Suprapubic skin (tissue), 4 donors: ENCODE measurements around the gene COPS2. TPM values are rescaled to one million over a fixed set of nuclear protein-coding genes. Genes with fewer than 3 reads are reported as not detected.
"Not testable (repeated sequence)": the region's sequence is repeated elsewhere in the genome, so short reads cannot be mapped to it uniquely, and the experiment has no call there.

Experiments used
- DNase-seq, 2 donors: peaks; one replicate each; pipeline ENCODE4 v3.0.0-alpha.2; 2019; ENCODE audit warnings: low spot score in 2 of 2
- H3K27ac ChIP-seq: fragments of 200-600 bp; sonication (generic); one replicate; pipeline ENCODE4 v1.5.1; 2019
- H3K27me3 ChIP-seq: fragments of 200-600 bp; sonication (generic); one replicate; pipeline ENCODE4 v1.5.1; 2019
- H3K36me3 ChIP-seq: fragments of 200-600 bp; sonication (generic); one replicate; pipeline ENCODE4 v1.5.1; 2019
- H3K4me1 ChIP-seq: fragments of 200-600 bp; sonication (generic); one replicate; pipeline ENCODE4 v1.5.1; 2019
- H3K4me3 ChIP-seq: fragments of 200-600 bp; sonication (generic); one replicate; pipeline ENCODE4 v1.5.1; 2019; ENCODE audit warnings: mild to moderate bottlenecking
- H3K9me3 ChIP-seq: fragments of 200-600 bp; sonication (generic); one replicate; pipeline ENCODE4 v1.5.1; 2019
- CTCF ChIP-seq, 2 donors: fragments of 200-600 bp in 1 of 2; fragments of 450-650 bp in 1 of 2; sonication (generic) in 1 of 2; IDR thresholded peaks; one replicate each; pipeline ENCODE4 v1.5.1; 2016 to 2019; ENCODE audit warnings: antibody characterized with exemption in 2 of 2, mild to moderate bottlenecking in 1 of 2, moderate library complexity in 1 of 2
- EP300 ChIP-seq: sonication (generic); formaldehyde crosslinking; IDR thresholded peaks from one replicate; pipeline ENCODE4 v1.6.1; 2017; ENCODE audit warnings: antibody characterized with exemption
- POLR2A ChIP-seq, 2 donors: fragments of 450-650 bp; IDR thresholded peaks; one replicate each; pipeline ENCODE4 v1.6.1; 2017; ENCODE audit warnings: antibody characterized with exemption in 2 of 2, mild to moderate bottlenecking in 2 of 2, moderate library complexity in 2 of 2
- POLR2AphosphoS5 ChIP-seq, 3 donors: sonication (generic); formaldehyde crosslinking; IDR thresholded peaks; one replicate each; pipeline ENCODE4 v1.6.1; 2017; ENCODE audit warnings: antibody characterized with exemption in 3 of 3
- WGBS: methylation state at CpG from one replicate; pipeline ENCODE4 v1.1.5; 2018; 5-methylcytosine and 5-hydroxymethylcytosine counted together
- total RNA-seq, 4 donors: library from RNA; depleted of rRNA; stranded (reverse); fragments of >200 nt; gene quantifications; one replicate each; pipeline ENCODE4 v1.1.0, GENCODE V29; 2016

The COPS2 gene
- total RNA-seq, 4 donors from 2014 or later: 39.6 to 55.1 (median 47.7) TPM

DNA sequence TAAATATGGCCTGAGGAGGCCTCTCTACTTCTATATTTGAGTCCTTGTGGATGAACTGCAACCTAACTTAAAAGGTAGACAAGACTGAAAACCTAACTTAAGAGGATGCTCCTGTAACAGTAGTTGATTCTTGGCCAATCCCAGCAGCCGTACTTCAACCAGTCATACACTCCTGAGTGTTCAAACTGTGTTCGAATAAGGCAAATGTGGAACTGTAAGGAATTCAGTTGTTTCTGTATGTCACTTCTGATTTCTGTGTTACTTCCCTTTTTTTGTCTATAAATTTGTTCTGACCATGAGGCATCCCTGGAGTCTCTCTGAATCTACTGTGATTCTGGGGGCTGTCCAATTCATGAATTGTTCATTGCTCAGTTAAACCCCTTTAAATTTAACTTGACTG lies 35.2 kb upstream of the COPS2 start:
- H3K9me3 ChIP-seq: no peaks in the 10 kb centered on the region
- H3K4me3 ChIP-seq: no peak overlapping the region
- H3K27me3 ChIP-seq: no peaks in the 10 kb centered on the region
- H3K27ac ChIP-seq: no peak overlapping the region
- no peak for DNase-seq
- WGBS: 84% methylated on average over 2 of the region's 2 CpGs
- no peak for TF ChIP-seq CTCF (IDR thresholded peaks at IDR 0.05)
- TF ChIP-seq POLR2A (IDR thresholded peaks at IDR 0.05): no peak
- TF ChIP-seq EP300: no peak
- no peak for TF ChIP-seq POLR2AphosphoS5 (IDR thresholded peaks at IDR 0.05)
- no peaks in the 10 kb centered on the region for H3K36me3 ChIP-seq
- H3K4me1 ChIP-seq: no peaks in the 10 kb centered on the region

DNA sequence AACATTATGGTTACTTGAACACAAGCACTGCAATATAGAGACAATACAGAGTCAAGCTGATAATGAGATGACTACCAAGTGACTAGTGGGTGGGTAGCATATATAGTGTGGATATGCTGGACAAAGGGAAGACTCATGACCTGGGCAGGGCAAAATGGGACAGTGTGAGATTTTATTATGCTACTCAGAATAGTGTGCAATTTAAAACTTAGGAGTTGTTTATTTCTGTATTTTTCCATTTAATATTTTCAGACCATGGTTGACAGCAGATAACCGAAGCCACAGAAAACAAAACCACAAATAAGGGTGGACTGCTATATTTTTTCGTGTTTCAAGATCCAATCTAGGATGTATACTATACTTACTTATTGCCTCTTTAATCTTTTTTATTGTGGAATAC lies 34.2 kb upstream of the COPS2 start:
- Histone ChIP-seq H3K4me3 (no peak overlapping the region), H3K27me3 (no peaks in the 10 kb centered on the region), H3K9me3 (no peaks in the 10 kb centered on the region), H3K27ac (no peak overlapping the region), H3K36me3 (no peaks in the 10 kb centered on the region), H3K4me1 (no peaks in the 10 kb centered on the region)
- TF ChIP-seq POLR2A (IDR thresholded peaks at IDR 0.05) (no peak), EP300 (no peak), CTCF (IDR thresholded peaks at IDR 0.05) (no peak), POLR2AphosphoS5 (IDR thresholded peaks at IDR 0.05) (no peak)
- no peak for DNase-seq
- 88% methylated on average over 2 of the region's 2 CpGs for WGBS

GRCh38 chr15:49188933-49189332 lies 33.5 kb upstream of the COPS2 start:
- H3K4me3 ChIP-seq: no peak overlapping the region
- H3K36me3 ChIP-seq: no peaks in the 10 kb centered on the region
- WGBS: 100% methylated on average over 2 of the region's 2 CpGs
- H3K9me3 ChIP-seq: no peaks in the 10 kb centered on the region
- no peak for TF ChIP-seq EP300
- TF ChIP-seq POLR2A (IDR thresholded peaks at IDR 0.05): no peak
- no peak for TF ChIP-seq POLR2AphosphoS5 (IDR thresholded peaks at IDR 0.05)
- TF ChIP-seq CTCF (IDR thresholded peaks at IDR 0.05): no peak
- H3K4me1 ChIP-seq: no peaks in the 10 kb centered on the region
- H3K27ac ChIP-seq: no peak overlapping the region
- no peak for DNase-seq
- no peaks in the 10 kb centered on the region for H3K27me3 ChIP-seq

GRCh38 chr15:49187549-49188245 lies 32.3 kb upstream of the COPS2 start:
- Histone ChIP-seq H3K27ac (no peak overlapping the region), H3K4me1 (no peaks in the 10 kb centered on the region), H3K27me3 (no peaks in the 10 kb centered on the region), H3K36me3 (no peaks in the 10 kb centered on the region), H3K4me3 (no peak overlapping the region), H3K9me3 (no peaks in the 10 kb centered on the region)
- TF ChIP-seq CTCF (IDR thresholded peaks at IDR 0.05): no peak
- TF ChIP-seq POLR2A (IDR thresholded peaks at IDR 0.05): no peak
- no peak for TF ChIP-seq POLR2AphosphoS5 (IDR thresholded peaks at IDR 0.05)
- WGBS: 87% methylated on average over 2 of the region's 2 CpGs
- no peak for DNase-seq

- WGBS: 86% methylated on average over 1 of the region's 1 CpG
- no peaks in the 10 kb centered on the region for H3K4me1 ChIP-seq
- no peak overlapping the region for H3K27ac ChIP-seq
- H3K9me3 ChIP-seq: no peaks in the 10 kb centered on the region
- no peak overlapping the region for H3K4me3 ChIP-seq
- DNase-seq: no peak
- H3K27me3 ChIP-seq: no peaks in the 10 kb centered on the region
- no peaks in the 10 kb centered on the region for H3K36me3 ChIP-seq
- TF ChIP-seq POLR2A (IDR thresholded peaks at IDR 0.05) (no peak), EP300 (no peak), CTCF (IDR thresholded peaks at IDR 0.05) (no peak), POLR2AphosphoS5 (IDR thresholded peaks at IDR 0.05) (no peak)
Measured at GRCh38 chr15:49185473-49185872, 30.1 kb upstream of the COPS2 start.

- not testable (repeated sequence) for H3K4me1 ChIP-seq, H3K36me3 ChIP-seq, H3K9me3 ChIP-seq, H3K4me3 ChIP-seq, H3K27me3 ChIP-seq, H3K27ac ChIP-seq, DNase-seq
- 82% methylated on average over 3 of the region's 3 CpGs for WGBS
Measured at GRCh38 chr15:49183741-49184140, 28.3 kb upstream of the COPS2 start.
